Naive B cell (primary cell): ENCODE data around the gene KPNA3. TPM values are rescaled to one million over a fixed set of nuclear protein-coding genes. Genes with fewer than 3 reads are reported as not detected.
"Not testable (repeated sequence)": the region's sequence is repeated elsewhere in the genome, so short reads cannot be mapped to it uniquely, and the experiment has no call there.

Source experiments
- ATAC-seq, 2 donors: fragments of 150-1000 bp; cut with Tn5 transposase; 2 replicates each; pipeline ENCODE4 v1.10.0; 2021; ENCODE audit warnings: low read depth in 2 of 2, mild to moderate bottlenecking in 2 of 2, moderate library complexity in 2 of 2
- DNase-seq: peaks from one replicate; pipeline ENCODE4 v3.0.0; 2022
- H3K27ac Mint-ChIP-seq, 6 donors: one replicate each; pipeline ENCODE4 v1.8.0; 2020 to 2022; ENCODE audit warnings: mild to moderate bottlenecking in 6 of 6, mixed read lengths in 6 of 6, moderate library complexity in 5 of 6, inconsistent platforms in 2 of 6
- H3K27me3 Mint-ChIP-seq, 3 donors: one replicate each; pipeline ENCODE4 v1.8.0; 2021 to 2022; ENCODE audit warnings: mixed read lengths in 3 of 3, mild to moderate bottlenecking in 1 of 3
- H3K36me3 Mint-ChIP-seq, 2 donors: one replicate each; pipeline ENCODE4 v1.8.0; 2020 to 2022; ENCODE audit warnings: mixed read lengths in 2 of 2, inconsistent platforms in 1 of 2, mild to moderate bottlenecking in 1 of 2
- H3K4me1 Mint-ChIP-seq, 3 donors: one replicate each; pipeline ENCODE4 v1.8.0; 2020 to 2022; ENCODE audit warnings: mixed read lengths in 3 of 3, inconsistent platforms in 1 of 3, mild to moderate bottlenecking in 1 of 3, moderate library complexity in 1 of 3
- H3K4me3 Mint-ChIP-seq, 8 donors: one replicate each; pipeline ENCODE4 v1.8.0; 2020 to 2022; ENCODE audit warnings: mild to moderate bottlenecking in 8 of 8, mixed read lengths in 8 of 8, moderate library complexity in 8 of 8, inconsistent platforms in 2 of 8
- H3K9me3 Mint-ChIP-seq, 7 donors: one replicate each; pipeline ENCODE4 v1.8.0; 2020 to 2022; ENCODE audit warnings: mixed read lengths in 7 of 7, mild to moderate bottlenecking in 5 of 7, inconsistent platforms in 2 of 7, moderate library complexity in 1 of 7
- polyA plus RNA-seq, 6 donors: library from polyadenylated mRNA; unstranded; fragments of 300-500 nt; fragmentation: Illumina TruSeq; gene quantifications; one replicate each; pipeline ENCODE4 v1.2.3, GENCODE V29; 2021; ENCODE audit warnings: low read depth in 6 of 6

KPNA3 gene
- polyA plus RNA-seq, 6 donors from 2014 or later: 18.6 to 23.8 (median 19.8) TPM

DNA sequence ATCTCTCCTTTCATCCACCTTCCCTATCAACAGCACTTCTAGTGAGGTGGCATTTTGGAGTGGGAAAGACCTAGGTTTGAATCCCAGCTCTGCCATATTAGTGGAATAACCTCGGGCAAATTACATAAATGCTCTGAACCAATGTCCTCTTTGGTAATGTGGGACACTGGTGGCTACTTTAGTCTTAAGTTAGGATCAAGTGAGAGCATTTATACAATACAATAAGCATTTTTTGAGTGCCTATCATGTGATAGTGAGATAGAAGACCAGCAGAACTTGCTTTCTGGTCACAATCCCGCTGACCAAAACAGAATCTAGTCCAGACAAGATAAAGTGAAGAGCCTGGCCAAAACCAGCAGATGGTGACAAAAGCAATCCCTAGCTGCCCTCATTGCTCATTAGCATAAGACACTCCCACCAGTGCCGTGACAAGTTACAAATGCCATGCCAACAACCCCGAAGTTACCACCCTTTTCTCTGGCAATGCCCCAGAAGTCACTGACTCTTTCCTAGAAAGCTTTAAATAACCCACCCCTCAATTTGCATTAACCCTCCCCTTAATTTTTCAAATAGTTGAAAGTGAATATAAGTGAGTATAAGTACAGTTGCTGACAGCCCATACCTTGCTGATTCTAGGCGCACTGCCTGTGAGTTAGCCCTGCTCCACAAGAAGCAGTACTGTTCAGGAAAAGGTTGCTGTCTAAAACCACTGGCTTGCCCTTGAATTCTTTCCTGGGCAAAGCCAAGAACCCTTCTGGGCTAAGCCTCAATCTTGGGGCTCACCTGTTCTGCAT, 28.9 kb upstream of the KPNA3 start:
- Mint-ChIP-seq H3K4me3 (no peak overlapping the region), H3K9me3 (peaks cover 0 to 4% (median 0%) of the 10 kb centered on the region in 7 donors), H3K27ac (no peak overlapping the region), H3K4me1 (no peaks in the 10 kb centered on the region), H3K36me3 (peaks cover 0 to 7% of the 10 kb centered on the region in 2 donors), H3K27me3 (peaks cover 17 to 39% (median 22%) of the 10 kb centered on the region in 3 donors)
- DNase-seq (no peak), ATAC-seq (no peak)

GRCh38 chr13:49820591-49821215, 28.2 kb upstream of the KPNA3 start:
- ATAC-seq (no peak), DNase-seq (no peak)
- no peak overlapping the region for H3K4me3 Mint-ChIP-seq
- H3K27ac Mint-ChIP-seq: peak overlapping the region in 1 of 6 donors; percentile 39
- peaks cover 0 to 4% (median 0%) of the 10 kb centered on the region in 7 donors for H3K9me3 Mint-ChIP-seq
- peaks cover 0 to 7% of the 10 kb centered on the region in 2 donors for H3K36me3 Mint-ChIP-seq
- no peaks in the 10 kb centered on the region for H3K4me1 Mint-ChIP-seq
- H3K27me3 Mint-ChIP-seq: peaks cover 12 to 46% (median 28%) of the 10 kb centered on the region in 3 donors

DNA sequence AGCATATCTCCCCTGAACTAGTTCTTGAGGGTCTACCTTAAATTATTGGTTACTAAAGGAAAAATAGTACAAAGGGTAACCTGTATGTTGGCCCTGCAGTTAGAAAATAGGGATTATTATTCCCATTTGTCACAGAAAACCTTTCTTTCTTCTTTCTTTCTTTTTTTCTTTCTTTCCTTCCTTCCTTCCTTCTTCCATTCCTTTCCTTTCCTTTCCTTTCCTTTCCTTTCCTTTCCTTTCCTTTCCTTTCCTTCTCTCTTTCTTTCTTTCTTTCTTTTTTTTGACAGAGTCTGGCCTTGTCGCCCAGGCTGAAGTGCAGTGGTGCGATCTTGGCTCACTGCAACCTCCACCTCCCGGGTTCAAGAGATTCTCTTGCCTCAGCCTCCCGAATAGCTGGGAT, 23.6 kb upstream of the KPNA3 start:
- not testable (repeated sequence) for DNase-seq, H3K4me3 Mint-ChIP-seq, H3K36me3 Mint-ChIP-seq, H3K9me3 Mint-ChIP-seq, H3K4me1 Mint-ChIP-seq, ATAC-seq
- peaks cover 9 to 26% (median 22%) of the 10 kb centered on the region in 3 donors for H3K27me3 Mint-ChIP-seq
- peak overlapping the region in 1 of 6 donors; percentile 30 for H3K27ac Mint-ChIP-seq

DNA sequence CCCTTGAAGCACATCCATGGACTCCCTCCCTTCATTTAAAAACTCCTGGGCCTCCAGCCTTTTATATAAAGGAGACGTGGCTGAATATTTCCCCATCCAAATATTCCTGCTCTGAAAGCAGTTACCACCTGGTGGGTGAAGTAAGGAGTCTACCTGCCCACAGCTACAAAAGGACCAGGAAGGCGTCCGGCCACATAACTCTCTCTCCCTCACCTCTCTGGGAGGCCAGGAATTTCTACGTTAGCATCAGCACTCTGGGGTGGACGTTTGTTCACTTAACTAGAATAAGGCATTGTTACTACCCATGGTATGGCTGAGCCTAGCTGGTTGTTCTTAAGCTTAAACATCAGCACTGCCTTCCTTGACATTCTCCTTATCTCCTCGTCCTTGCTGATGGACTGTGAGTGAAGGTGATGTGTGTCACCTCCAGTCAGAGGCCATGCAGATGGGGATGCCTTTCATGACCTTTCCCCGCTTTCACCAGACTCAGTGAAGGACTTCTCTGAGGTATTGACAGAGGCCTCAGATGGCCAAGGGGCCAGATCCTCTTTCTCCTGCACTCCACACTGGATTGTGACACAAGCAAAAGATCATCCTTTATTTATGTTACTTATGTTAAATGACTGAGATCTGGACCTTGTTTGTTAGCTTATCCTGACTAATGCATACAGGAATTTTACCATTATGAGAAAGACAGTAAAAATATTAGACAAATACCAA, 22.2 kb upstream of the KPNA3 start:
- ATAC-seq (no peak), DNase-seq (no peak)
- H3K36me3 Mint-ChIP-seq: no peaks in the 10 kb centered on the region
- H3K27ac Mint-ChIP-seq: peak overlapping the region in 1 of 6 donors; percentile 69
- no peaks in the 10 kb centered on the region for H3K4me1 Mint-ChIP-seq
- H3K9me3 Mint-ChIP-seq: no peaks in the 10 kb centered on the region
- H3K4me3 Mint-ChIP-seq: peak overlapping the region in 1 of 8 donors; percentile 38
- peaks cover 9 to 29% (median 27%) of the 10 kb centered on the region in 3 donors for H3K27me3 Mint-ChIP-seq

DNA sequence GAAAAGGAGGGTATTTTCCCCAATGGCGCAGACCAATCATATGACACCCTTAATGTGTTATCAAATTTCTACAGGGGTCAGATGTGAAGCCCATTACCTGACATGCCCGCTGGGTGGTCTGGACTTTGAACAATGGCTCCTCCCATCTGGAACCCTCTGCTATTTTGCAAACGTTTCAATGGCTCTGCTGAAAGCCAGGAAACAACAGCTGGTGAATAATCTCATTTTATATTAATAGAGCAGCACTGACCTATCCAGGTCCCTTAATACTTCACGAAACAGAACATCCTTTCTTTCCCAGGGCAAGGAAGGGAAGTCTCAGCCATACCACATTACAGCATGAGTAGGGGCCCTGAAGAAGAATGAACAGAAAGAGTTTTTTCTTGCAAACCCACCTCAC, 20.3 kb upstream of the KPNA3 start:
- H3K9me3 Mint-ChIP-seq: peaks cover 0 to 3% (median 0%) of the 10 kb centered on the region in 7 donors

DNA sequence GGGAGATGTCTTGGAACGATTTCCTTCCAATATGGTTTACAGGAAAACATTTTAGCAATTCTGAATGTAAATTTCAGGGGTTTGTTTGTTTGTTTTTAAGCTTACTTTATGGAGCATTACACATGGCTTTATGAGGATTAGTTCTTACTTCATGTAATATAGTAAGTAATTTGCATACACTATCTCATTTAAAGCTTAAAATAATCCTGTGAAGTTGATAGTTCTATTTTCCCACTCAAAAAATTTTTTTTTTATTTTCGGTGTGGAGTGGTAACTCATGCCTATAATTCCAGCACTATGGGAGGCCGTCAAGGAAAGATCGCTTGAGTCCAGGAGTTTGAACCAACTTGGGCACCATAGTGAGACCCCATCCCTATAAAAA, 19.0 kb upstream of the KPNA3 start:
- Mint-ChIP-seq H3K27ac (no peak overlapping the region), H3K36me3 (no peaks in the 10 kb centered on the region), H3K4me1 (no peaks in the 10 kb centered on the region), H3K9me3 (peaks cover 0 to 3% (median 0%) of the 10 kb centered on the region in 7 donors), H3K4me3 (no peak overlapping the region), H3K27me3 (peaks cover 5 to 30% (median 18%) of the 10 kb centered on the region in 3 donors)
- DNase-seq (no peak), ATAC-seq (no peak)

More for the DNA sequence above, 20.3 kb upstream of the KPNA3 start:
- H3K4me3 Mint-ChIP-seq: no peak overlapping the region
- H3K27me3 Mint-ChIP-seq: peaks cover 5 to 27% (median 24%) of the 10 kb centered on the region in 3 donors
- no peak overlapping the region for H3K27ac Mint-ChIP-seq
- ATAC-seq (no peak), DNase-seq (no peak)
- no peaks in the 10 kb centered on the region for H3K4me1 Mint-ChIP-seq
- no peaks in the 10 kb centered on the region for H3K36me3 Mint-ChIP-seq

DNA sequence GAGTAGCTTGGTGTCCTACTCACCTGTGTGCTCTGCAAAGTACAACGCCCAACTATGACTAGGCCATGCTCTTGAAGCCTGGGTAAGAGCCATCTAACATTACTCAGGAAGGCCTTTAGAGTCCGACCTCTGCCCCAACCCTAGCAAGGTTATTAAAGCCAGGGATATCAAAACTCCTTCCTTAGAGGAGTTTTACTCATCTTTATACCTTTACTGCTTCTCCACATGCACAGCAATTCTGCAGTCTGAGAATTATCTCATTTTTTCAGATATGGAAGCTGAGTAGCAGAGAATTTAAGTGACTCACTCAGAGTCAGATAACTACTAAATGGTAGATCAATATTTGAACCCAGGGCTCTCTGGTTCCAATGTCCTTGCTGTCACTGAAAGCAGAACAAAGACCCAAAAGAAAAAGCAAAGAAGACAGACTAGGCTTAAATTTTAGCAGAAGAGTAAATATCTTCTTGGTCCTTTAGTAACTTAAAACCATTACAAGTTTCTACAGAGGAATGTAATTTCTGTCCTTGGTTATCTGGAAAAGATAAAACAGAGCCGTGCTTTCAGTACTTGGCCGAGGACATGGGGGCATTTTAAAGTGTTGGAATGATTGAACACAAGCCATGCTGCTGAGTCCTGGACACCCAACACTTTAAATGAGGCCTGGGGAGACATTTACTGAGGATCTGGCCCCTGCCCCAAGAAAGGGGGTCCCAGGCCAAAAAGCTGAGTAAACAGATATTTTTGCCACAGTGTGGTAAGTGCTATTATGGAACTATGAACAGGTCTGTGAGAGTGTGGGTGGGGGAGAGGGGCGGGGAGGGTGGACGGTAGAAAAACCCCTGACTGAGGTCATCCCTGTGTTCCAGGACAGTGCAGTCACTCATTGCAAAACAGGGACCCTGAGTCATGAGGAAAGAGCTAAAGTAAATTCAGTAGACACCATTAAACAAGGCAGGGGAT, 18.4 kb upstream of the KPNA3 start:
- H3K4me1 Mint-ChIP-seq: no peaks in the 10 kb centered on the region
- peaks cover 8 to 28% (median 17%) of the 10 kb centered on the region in 3 donors for H3K27me3 Mint-ChIP-seq
- H3K9me3 Mint-ChIP-seq: peaks cover 0 to 3% (median 0%) of the 10 kb centered on the region in 7 donors
- no peak overlapping the region for H3K27ac Mint-ChIP-seq
- no peak overlapping the region for H3K4me3 Mint-ChIP-seq
- ATAC-seq: no peak
- no peak for DNase-seq
- H3K36me3 Mint-ChIP-seq: no peaks in the 10 kb centered on the region

- no peak overlapping the region for H3K4me3 Mint-ChIP-seq
- peaks cover 0 to 3% (median 0%) of the 10 kb centered on the region in 7 donors for H3K9me3 Mint-ChIP-seq
- H3K27ac Mint-ChIP-seq: no peak overlapping the region
- H3K27me3 Mint-ChIP-seq: peaks cover 7 to 27% (median 20%) of the 10 kb centered on the region in 3 donors
- no peak for DNase-seq
- ATAC-seq: no peak
- H3K36me3 Mint-ChIP-seq: no peaks in the 10 kb centered on the region
- no peaks in the 10 kb centered on the region for H3K4me1 Mint-ChIP-seq
Observed at GRCh38 chr13:49807681-49808080, 15.2 kb upstream of the KPNA3 start.

- H3K4me1 Mint-ChIP-seq: no peaks in the 10 kb centered on the region
Observed at GRCh38 chr13:49806126-49806536, 13.6 kb upstream of the KPNA3 start.

DNA sequence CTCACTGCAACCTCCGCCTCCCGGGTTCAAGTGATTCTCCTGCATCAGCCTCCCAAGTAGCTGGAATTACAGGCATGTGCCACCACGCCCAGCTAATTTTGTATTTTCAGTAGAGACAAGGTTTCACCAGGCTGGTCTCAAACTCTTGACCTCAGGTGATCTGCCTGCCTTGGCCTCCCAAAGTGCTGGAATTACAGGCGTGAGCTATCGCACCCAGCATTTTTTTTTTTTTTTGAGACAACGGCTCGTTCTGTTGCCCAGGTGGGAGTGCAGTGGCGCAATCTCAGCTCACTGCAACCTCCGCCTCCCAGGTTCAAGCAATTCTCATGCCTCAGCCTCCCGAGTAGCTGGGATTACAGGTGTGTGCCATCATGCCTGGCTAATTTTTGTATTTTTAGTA, 10.6 kb upstream of the KPNA3 start:
- DNase-seq, H3K9me3 Mint-ChIP-seq, H3K4me3 Mint-ChIP-seq, ATAC-seq, H3K36me3 Mint-ChIP-seq, H3K4me1 Mint-ChIP-seq, H3K27ac Mint-ChIP-seq: not testable (repeated sequence)
- H3K27me3 Mint-ChIP-seq: peaks cover 8 to 14% (median 12%) of the 10 kb centered on the region in 3 donors

More at GRCh38 chr13:49806126-49806536, 13.6 kb upstream of the KPNA3 start:
- peaks cover 12 to 21% (median 20%) of the 10 kb centered on the region in 3 donors for H3K27me3 Mint-ChIP-seq
- DNase-seq: no peak
- H3K27ac Mint-ChIP-seq: no peak overlapping the region
- H3K36me3 Mint-ChIP-seq: no peaks in the 10 kb centered on the region
- H3K9me3 Mint-ChIP-seq: peaks cover 0 to 3% (median 0%) of the 10 kb centered on the region in 7 donors
- H3K4me3 Mint-ChIP-seq: no peak overlapping the region
- no peak for ATAC-seq

DNA sequence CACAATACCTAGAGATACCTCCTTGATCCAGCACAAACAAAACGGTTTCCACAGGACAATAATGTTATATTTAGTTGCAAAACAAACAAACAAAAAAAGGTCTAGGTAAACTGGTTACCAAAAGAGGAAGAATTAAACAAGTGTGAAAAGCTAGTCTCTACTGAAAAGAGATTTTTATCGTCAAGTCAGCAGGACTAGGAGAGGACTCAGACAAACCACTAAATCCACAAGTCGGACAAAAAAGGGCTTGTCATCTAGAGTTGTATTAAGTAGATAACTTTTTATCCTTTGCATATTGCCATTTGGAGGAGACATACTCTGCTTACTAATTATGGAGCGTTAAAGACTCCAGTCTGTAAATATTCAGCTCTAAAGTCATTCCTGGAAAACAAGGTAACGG, 9.9 kb upstream of the KPNA3 start:
- Mint-ChIP-seq H3K9me3 (no peaks in the 10 kb centered on the region), H3K27me3 (peaks cover 8 to 12% (median 10%) of the 10 kb centered on the region in 3 donors), H3K36me3 (no peaks in the 10 kb centered on the region), H3K4me3 (no peak overlapping the region), H3K27ac (peak overlapping the region in 1 of 6 donors; percentile 64), H3K4me1 (no peaks in the 10 kb centered on the region)
- DNase-seq (no peak), ATAC-seq (no peak)

GRCh38 chr13:49791711-49792549, 552 bp downstream of the KPNA3 start:
- H3K4me1 Mint-ChIP-seq: peaks cover 21 to 41% (median 37%) of the 10 kb centered on the region in 3 donors
- ATAC-seq (peak; percentile 8 to 11), DNase-seq (no peak)
- no peaks in the 10 kb centered on the region for H3K36me3 Mint-ChIP-seq
- H3K27ac Mint-ChIP-seq: peak overlapping the region; percentile 85 to 99 (median 98)
- no peaks in the 10 kb centered on the region for H3K9me3 Mint-ChIP-seq
- H3K27me3 Mint-ChIP-seq: peaks cover 0 to 9% (median 5%) of the 10 kb centered on the region in 3 donors
- H3K4me3 Mint-ChIP-seq: peak overlapping the region; percentile 83 to 99 (median 98)
